GM12891 (cell line): ENCODE data around the gene NEUROD1.

Experiments
- PAX5 ChIP-seq: IDR thresholded peaks from 2 replicates; pipeline ENCODE4 v1.6.1; 2011; ENCODE audit warnings: low read length, moderate library complexity, mild to moderate bottlenecking; ENCODE audit not compliant: insufficient read depth, severe bottlenecking
- POLR2A ChIP-seq: IDR thresholded peaks from 2 replicates; pipeline ENCODE4 v1.6.1; 2011; ENCODE audit warnings: low read depth, low read length, control low read depth
- POLR2AphosphoS5 ChIP-seq: IDR thresholded peaks from 2 replicates; pipeline ENCODE4 v1.6.1; 2011; ENCODE audit warnings: low read depth, low read length, control low read depth
- POU2F2 ChIP-seq: IDR thresholded peaks from 2 replicates; pipeline ENCODE4 v1.6.1; 2011; ENCODE audit warnings: low read depth, mild to moderate bottlenecking, control low read depth, low read length, moderate library complexity
- SPI1 ChIP-seq: IDR thresholded peaks from 2 replicates; pipeline ENCODE4 v1.6.1; 2011; ENCODE audit warnings: low read depth, low read length, control low read depth
- TAF1 ChIP-seq: IDR thresholded peaks from 2 replicates; pipeline ENCODE4 v1.6.1; 2011; ENCODE audit warnings: low read depth, low read length, control low read depth

DNA sequence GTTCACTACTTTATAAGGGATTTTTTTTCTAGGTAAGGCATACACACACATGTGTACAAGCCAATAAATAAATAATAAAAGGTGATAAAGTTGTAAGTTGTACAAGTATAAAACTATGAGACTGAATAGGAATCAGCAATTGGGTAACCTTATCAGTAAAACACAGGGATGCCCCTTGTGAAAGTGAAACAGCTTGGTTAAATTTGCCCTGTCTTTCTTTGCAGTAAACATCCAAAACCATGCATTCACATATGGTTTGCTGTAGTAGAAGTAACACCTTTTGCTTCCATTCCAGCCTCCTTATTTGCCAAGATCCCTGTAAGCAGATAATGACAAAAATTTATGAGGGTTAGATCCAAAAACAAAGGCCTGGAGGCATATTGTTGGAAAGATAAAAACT, 44.3 kb upstream of the NEUROD1 start:
- TF ChIP-seq POLR2A (no peak), TAF1 (no peak), POLR2AphosphoS5 (no peak), SPI1 (no peak), POU2F2 (no peak), PAX5 (no peak)
